ENCODE data around the gene LMNTD1. TPM values are rescaled to one million over a fixed set of nuclear protein-coding genes. Genes with fewer than 3 reads are reported as not detected.

LMNTD1 gene
- total RNA-seq, 1 donor from 2014 or later, result not detected

DNA sequence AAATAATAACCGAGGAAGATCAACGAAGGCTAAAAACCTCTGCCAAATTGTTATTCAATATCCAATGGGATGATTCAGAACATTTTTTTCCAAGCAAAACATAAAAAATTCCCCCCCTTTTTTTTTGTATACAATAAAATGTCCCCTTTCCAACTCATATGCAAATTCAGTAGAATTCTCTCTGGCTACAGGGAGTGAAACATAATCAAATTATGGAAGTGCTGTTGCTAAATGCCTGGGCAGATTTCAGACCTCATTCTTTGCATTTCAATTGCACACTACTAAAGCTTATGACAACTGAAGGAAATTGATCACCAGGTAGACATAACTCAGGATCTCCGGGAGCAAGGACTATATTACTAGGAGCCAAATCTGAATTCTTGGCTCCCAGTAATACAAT, 51.0 kb downstream of the LMNTD1 start:
- no peaks in the 10 kb centered on the region for H3K36me3 Mint-ChIP-seq (ENCODE audit: low read depth, unreplicated experiment)
- DNase-seq (ENCODE audit: low spot score), result no peak
- TF ChIP-seq, protein P1, sequence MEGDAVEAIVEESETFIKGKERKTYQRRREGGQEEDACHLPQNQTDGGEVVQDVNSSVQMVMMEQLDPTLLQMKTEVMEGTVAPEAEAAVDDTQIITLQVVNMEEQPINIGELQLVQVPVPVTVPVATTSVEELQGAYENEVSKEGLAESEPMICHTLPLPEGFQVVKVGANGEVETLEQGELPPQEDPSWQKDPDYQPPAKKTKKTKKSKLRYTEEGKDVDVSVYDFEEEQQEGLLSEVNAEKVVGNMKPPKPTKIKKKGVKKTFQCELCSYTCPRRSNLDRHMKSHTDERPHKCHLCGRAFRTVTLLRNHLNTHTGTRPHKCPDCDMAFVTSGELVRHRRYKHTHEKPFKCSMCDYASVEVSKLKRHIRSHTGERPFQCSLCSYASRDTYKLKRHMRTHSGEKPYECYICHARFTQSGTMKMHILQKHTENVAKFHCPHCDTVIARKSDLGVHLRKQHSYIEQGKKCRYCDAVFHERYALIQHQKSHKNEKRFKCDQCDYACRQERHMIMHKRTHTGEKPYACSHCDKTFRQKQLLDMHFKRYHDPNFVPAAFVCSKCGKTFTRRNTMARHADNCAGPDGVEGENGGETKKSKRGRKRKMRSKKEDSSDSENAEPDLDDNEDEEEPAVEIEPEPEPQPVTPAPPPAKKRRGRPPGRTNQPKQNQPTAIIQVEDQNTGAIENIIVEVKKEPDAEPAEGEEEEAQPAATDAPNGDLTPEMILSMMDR (IDR thresholded peaks at IDR 0.05; ENCODE audit: unreplicated experiment), result no peak

DNA sequence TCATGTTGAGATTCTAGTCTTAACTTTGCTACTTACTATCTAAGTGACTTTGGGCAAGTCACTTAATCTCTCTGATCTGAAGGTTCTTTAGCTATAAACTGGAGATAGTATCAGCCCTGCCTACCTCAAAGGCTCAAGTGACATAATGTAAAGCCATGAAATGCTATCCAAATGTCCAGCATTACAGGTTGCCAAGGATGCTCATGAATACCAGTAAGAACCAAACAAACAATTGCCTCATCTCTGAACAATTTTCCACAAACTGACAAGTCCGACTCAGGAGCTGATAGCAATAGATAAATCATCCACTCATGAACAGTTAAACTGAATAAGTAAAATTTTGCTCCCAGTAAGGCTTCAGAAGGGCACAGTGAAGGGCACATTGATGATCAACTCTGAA, 51.5 kb downstream of the LMNTD1 start:
- H3K4me1 Mint-ChIP-seq (ENCODE audit: unreplicated experiment), result no peaks in the 10 kb centered on the region
- TF ChIP-seq, protein P1 (IDR thresholded peaks at IDR 0.05; ENCODE audit: unreplicated experiment), result no peak
- H3K27ac Mint-ChIP-seq (ENCODE audit: unreplicated experiment), result no peak overlapping the region
- DNase-seq (ENCODE audit: low spot score), result no peak
- H3K4me3 Mint-ChIP-seq (ENCODE audit: unreplicated experiment), result no peak overlapping the region
- no peaks in the 10 kb centered on the region for H3K27me3 Mint-ChIP-seq (ENCODE audit: unreplicated experiment)
- H3K36me3 Mint-ChIP-seq (ENCODE audit: low read depth, unreplicated experiment), result no peaks in the 10 kb centered on the region
- no peaks in the 10 kb centered on the region for H3K9me3 Mint-ChIP-seq (ENCODE audit: unreplicated experiment)

More for the DNA sequence above, 51.0 kb downstream of the LMNTD1 start:
- no peak overlapping the region for H3K4me3 Mint-ChIP-seq (ENCODE audit: unreplicated experiment)
- H3K27me3 Mint-ChIP-seq (ENCODE audit: unreplicated experiment), result no peaks in the 10 kb centered on the region
- H3K27ac Mint-ChIP-seq (ENCODE audit: unreplicated experiment), result no peak overlapping the region
- H3K9me3 Mint-ChIP-seq (ENCODE audit: unreplicated experiment), result no peaks in the 10 kb centered on the region
- H3K4me1 Mint-ChIP-seq (ENCODE audit: unreplicated experiment), result no peaks in the 10 kb centered on the region

DNA sequence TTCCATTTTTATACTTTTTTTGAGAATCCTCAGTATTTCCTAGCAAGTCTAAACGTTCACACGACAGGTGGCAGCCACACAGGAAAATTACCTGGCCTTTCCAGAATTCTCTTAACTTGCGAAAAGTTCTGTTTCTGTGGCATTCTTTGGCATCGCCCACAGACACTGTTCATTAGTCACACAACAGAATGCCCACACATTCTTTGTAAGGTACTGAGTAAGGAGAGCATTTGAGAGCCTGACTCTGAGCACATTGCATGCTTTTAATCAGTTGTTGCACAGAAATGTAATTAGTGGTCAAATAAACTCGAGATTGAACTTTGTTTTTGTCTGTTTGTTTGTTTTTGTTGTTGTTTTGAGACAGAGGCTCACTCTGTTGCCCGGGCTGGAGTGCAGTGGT, 52.4 kb downstream of the LMNTD1 start:
- no peak overlapping the region for H3K27ac Mint-ChIP-seq (ENCODE audit: unreplicated experiment)
- H3K36me3 Mint-ChIP-seq (ENCODE audit: low read depth, unreplicated experiment), result no peaks in the 10 kb centered on the region
- DNase-seq (ENCODE audit: low spot score), result no peak
- H3K9me3 Mint-ChIP-seq (ENCODE audit: unreplicated experiment), result no peaks in the 10 kb centered on the region
- TF ChIP-seq, protein P1 (IDR thresholded peaks at IDR 0.05; ENCODE audit: unreplicated experiment), result no peak
- no peak overlapping the region for H3K4me3 Mint-ChIP-seq (ENCODE audit: unreplicated experiment)
- no peaks in the 10 kb centered on the region for H3K27me3 Mint-ChIP-seq (ENCODE audit: unreplicated experiment)
- H3K4me1 Mint-ChIP-seq (ENCODE audit: unreplicated experiment), result no peaks in the 10 kb centered on the region

DNA sequence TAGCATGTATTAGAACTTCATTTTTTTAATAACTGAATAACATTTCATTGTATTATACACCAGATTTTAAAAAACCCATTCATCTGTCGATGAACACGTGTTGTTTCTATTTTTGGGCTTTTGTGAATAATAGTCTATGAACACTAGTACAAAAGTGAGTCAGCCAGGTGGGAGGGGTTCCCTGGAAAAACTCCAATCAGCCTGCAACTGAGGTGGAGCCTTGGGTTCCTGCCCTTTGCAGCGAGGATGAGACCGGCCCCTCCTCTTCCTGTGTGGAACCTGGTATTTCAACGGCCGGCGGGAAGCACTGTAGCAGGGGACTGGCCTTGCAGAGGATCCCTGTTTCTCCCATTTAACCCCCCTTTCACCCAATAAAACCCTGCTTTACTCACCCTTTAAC, 56.1 kb downstream of the LMNTD1 start:
- Mint-ChIP-seq H3K36me3 (ENCODE audit: low read depth, unreplicated experiment) (no peaks in the 10 kb centered on the region), H3K4me3 (ENCODE audit: unreplicated experiment) (no peak overlapping the region), H3K4me1 (ENCODE audit: unreplicated experiment) (no peaks in the 10 kb centered on the region), H3K9me3 (ENCODE audit: unreplicated experiment) (no peaks in the 10 kb centered on the region), H3K27me3 (ENCODE audit: unreplicated experiment) (no peaks in the 10 kb centered on the region), H3K27ac (ENCODE audit: unreplicated experiment) (no peak overlapping the region)
- DNase-seq (ENCODE audit: low spot score), result no peak
- TF ChIP-seq, protein P1 (IDR thresholded peaks at IDR 0.05; ENCODE audit: unreplicated experiment), result no peak

DNA sequence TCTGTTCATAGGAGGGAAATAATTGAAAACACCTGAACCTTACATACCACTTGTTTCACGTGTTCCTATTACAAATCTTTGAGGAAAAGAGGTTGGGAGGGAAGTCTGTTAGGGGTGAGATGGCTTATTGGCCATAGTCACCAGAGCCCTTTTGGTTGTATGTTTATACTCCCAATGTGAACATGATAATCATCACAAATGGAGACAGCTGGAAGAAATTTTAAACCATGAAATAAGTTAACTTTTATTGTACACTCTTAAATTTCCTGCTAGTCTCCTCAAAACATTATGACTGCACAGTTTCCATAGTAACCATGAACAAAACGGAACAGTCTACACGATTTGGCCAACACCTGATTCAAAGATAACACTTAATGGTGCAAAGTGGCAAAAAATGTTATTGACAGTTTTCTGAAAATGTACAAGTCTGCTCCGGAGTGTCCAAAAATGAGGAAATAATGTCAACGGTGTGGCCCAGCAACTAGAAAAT, 56.9 kb downstream of the LMNTD1 start:
- H3K27me3 Mint-ChIP-seq (ENCODE audit: unreplicated experiment), result no peaks in the 10 kb centered on the region
- no peaks in the 10 kb centered on the region for H3K9me3 Mint-ChIP-seq (ENCODE audit: unreplicated experiment)
- no peak for DNase-seq (ENCODE audit: low spot score)
- no peaks in the 10 kb centered on the region for H3K36me3 Mint-ChIP-seq (ENCODE audit: low read depth, unreplicated experiment)
- no peak overlapping the region for H3K27ac Mint-ChIP-seq (ENCODE audit: unreplicated experiment)
- no peak overlapping the region for H3K4me3 Mint-ChIP-seq (ENCODE audit: unreplicated experiment)
- TF ChIP-seq, protein P1 (IDR thresholded peaks at IDR 0.05; ENCODE audit: unreplicated experiment), result no peak
- H3K4me1 Mint-ChIP-seq (ENCODE audit: unreplicated experiment), result no peaks in the 10 kb centered on the region

Measured in endothelial cell (in vitro differentiated cells).